Progenitor cell of endocrine pancreas (in vitro differentiated cells): ENCODE measurements around the gene PURB. TPM values are rescaled to one million over a fixed set of nuclear protein-coding genes. Genes with fewer than 3 reads are reported as not detected.
"Not testable (repeated sequence)": the region's sequence is repeated elsewhere in the genome, so short reads cannot be mapped to it uniquely, and the experiment has no call there.

Source experiments
- DNase-seq: peaks from one replicate; pipeline ENCODE4 v3.0.0; 2021; ENCODE audit warnings: low spot score; ENCODE audit not compliant: unreplicated experiment
- H3K27ac Mint-ChIP-seq: 2 replicates; pipeline ENCODE4 v1.8.0; 2021; ENCODE audit warnings: mild to moderate bottlenecking, moderate library complexity, mixed read lengths
- H3K27me3 Mint-ChIP-seq: 2 replicates; pipeline ENCODE4 v1.8.0; 2021; ENCODE audit warnings: mixed read lengths
- H3K36me3 Mint-ChIP-seq: 2 replicates; pipeline ENCODE4 v1.8.0; 2022; ENCODE audit warnings: mixed read lengths; ENCODE audit not compliant: insufficient read depth
- H3K4me1 Mint-ChIP-seq: 2 replicates; pipeline ENCODE4 v1.8.0; 2021; ENCODE audit warnings: low read depth, mixed read lengths
- H3K4me3 Mint-ChIP-seq: 2 replicates; pipeline ENCODE4 v1.8.0; 2021; ENCODE audit warnings: low read depth, mild to moderate bottlenecking, moderate library complexity, mixed read lengths
- H3K9me3 Mint-ChIP-seq: 2 replicates; pipeline ENCODE4 v1.8.0; 2021; ENCODE audit warnings: low read depth, mixed read lengths
- CTCF ChIP-seq: fragments of 200-600 bp; sonication (generic); IDR thresholded peaks from one replicate; pipeline ENCODE4 v1.5.0; 2021; ENCODE audit warnings: antibody characterized with exemption, mild to moderate bottlenecking; ENCODE audit not compliant: unreplicated experiment
- long read RNA-seq: library from polyadenylated mRNA; unstranded; transcript quantifications from one replicate; pipeline ENCODE4 v2.0.0, GENCODE V29; 2020
- total RNA-seq: library from RNA; stranded (reverse); gene quantifications from 2 replicates; pipeline ENCODE4 v1.2.1, GENCODE V29; 2021

PURB gene
- total RNA-seq: 25.0 and 25.3 TPM in 2 replicates
- long read RNA-seq, full-length matches to known transcripts: 1 of 1 reads
- long read RNA-seq, partial matches to known transcripts: 0 of 1 reads
- long read RNA-seq, other reads (novel, unspliced or antisense): 0 of 1 reads

- Mint-ChIP-seq H3K4me1 (peaks cover 36% of the 10 kb centered on the region), H3K27me3 (peaks cover 11% of the 10 kb centered on the region), H3K36me3 (peaks cover 7% of the 10 kb centered on the region), H3K4me3 (peak within 1 kb of the TSS; percentile 99), H3K27ac (peak within 1 kb of the TSS; percentile 100), H3K9me3 (no peaks in the 10 kb centered on the region)
- TF ChIP-seq CTCF: no peak
- peak; percentile 87 for DNase-seq
Observed at GRCh38 chr7:44885394-44886317, at the start of gene PURB. Gene PURB, minus strand, starts transcription at chr7:44885530. Its CDS starts 182 bp downstream, at chr7:44885348.

- TF ChIP-seq CTCF: no peak
- Mint-ChIP-seq H3K27me3 (peaks cover 4% of the 10 kb centered on the region), H3K4me3 (no peak overlapping the region), H3K4me1 (no peaks in the 10 kb centered on the region), H3K36me3 (no peaks in the 10 kb centered on the region), H3K27ac (no peak overlapping the region), H3K9me3 (no peaks in the 10 kb centered on the region)
- DNase-seq: no peak
Observed at GRCh38 chr7:44935016-44935415, 49.7 kb upstream of the PURB start.

GRCh38 chr7:44934510-44934909 is 49.2 kb upstream of the PURB start:
- H3K27ac Mint-ChIP-seq, H3K36me3 Mint-ChIP-seq, H3K9me3 Mint-ChIP-seq, H3K27me3 Mint-ChIP-seq, DNase-seq, H3K4me3 Mint-ChIP-seq, H3K4me1 Mint-ChIP-seq: not testable (repeated sequence)

GRCh38 chr7:44930921-44931320 is 45.6 kb upstream of the PURB start:
- H3K9me3 Mint-ChIP-seq: peaks cover 2% of the 10 kb centered on the region
- H3K4me1 Mint-ChIP-seq: no peaks in the 10 kb centered on the region
- no peaks in the 10 kb centered on the region for H3K36me3 Mint-ChIP-seq
- H3K27me3 Mint-ChIP-seq: peaks cover 11% of the 10 kb centered on the region
- H3K4me3 Mint-ChIP-seq: no peak overlapping the region
- no peak for DNase-seq
- no peak for TF ChIP-seq CTCF
- H3K27ac Mint-ChIP-seq: no peak overlapping the region

- no peaks in the 10 kb centered on the region for H3K4me1 Mint-ChIP-seq
- no peaks in the 10 kb centered on the region for H3K36me3 Mint-ChIP-seq
- no peak for TF ChIP-seq CTCF
- no peak overlapping the region for H3K4me3 Mint-ChIP-seq
- H3K27me3 Mint-ChIP-seq: peaks cover 20% of the 10 kb centered on the region
- no peak for DNase-seq
- no peak overlapping the region for H3K27ac Mint-ChIP-seq
- no peaks in the 10 kb centered on the region for H3K9me3 Mint-ChIP-seq
Observed at GRCh38 chr7:44922351-44922694, 37.0 kb upstream of the PURB start.
